GM19324 (cell line): ENCODE data around the gene SLC39A11.

Experiments
- ATAC-seq: cut with Tn5 transposase; IDR thresholded peaks from one replicate; pipeline ENCODE4 v1.9.1; 2021; ENCODE audit warnings: mild to moderate bottlenecking, moderate library complexity; ENCODE audit not compliant: unreplicated experiment, low FRiP score

Gene SLC39A11

DNA sequence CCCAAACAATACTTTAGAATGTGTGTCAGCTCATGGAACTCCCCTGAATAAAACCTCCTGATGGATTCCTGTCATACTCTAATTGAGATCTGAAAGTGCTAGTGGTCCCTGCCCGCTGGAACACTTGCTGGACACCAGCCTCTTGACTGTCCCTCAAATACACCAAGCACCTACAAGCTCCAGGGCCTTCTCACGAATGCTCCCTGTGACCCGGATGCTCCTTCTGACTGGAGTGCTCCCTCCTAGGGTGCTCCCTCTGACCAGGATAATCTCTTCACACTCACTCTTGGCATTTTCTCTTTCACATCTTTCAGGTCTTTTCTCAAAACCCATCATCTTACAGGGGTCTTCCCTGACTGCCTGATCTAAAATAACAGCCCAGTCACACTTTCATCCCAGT is 205.9 kb downstream of the SLC39A11 start:
- ATAC-seq: no peak

DNA sequence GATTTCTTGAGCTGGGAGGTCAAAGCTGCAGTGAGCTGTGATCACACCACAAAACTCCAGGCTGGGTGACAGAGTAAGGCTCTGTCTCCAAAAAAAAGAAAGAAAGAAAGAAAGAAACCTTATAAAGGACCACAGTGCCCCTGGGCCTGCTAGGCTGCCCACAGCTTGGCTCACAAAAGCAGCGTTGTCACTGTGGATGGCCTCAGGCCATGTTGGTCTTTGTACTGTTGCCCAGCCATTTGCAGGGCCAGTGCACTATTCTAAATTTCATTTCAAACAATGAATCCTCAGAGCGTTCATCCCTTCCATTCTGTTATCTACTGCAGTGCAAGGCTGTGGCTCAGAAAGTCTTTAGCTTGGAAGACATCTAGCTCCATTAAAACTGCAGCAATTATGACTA is 208.4 kb downstream of the SLC39A11 start:
- no peak for ATAC-seq

DNA sequence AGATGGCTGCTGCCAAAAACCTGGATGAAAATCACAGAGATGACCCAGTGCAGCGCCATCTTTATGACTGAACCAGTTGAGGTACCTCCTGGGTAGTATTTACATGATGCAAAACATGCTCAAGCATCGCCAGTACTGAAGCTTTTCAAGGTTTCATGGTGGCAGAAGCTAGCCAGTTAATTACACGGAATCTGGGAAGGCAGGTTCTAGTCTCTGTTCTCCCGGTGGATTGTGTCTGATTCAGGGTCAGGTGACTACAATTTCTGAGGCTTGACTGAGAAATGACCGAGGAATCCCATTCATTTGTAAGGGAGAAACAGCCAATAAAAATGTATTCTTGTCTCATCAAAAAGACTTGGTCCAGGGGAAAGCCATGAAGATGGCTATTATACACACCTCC is 209.1 kb downstream of the SLC39A11 start:
- no peak for ATAC-seq

DNA sequence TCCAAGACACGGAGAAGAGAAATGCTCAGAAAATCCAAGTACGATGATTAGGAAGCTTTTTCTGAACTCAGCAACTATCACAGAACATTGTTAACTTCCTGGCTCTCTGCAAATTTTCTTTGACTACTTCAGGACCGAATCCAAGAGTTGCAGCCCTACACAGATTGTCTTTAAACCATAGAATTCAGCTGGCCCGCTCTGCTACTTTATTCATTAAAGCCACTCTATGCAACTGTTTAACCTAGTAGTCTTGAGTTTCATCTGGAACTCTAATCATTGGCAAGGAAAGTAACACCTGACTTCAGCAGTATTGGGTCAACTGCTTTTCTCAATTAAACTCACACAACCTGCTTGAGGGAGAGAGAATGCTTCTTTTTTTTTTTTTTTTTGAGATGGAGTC is 210.1 kb downstream of the SLC39A11 start:
- no peak for ATAC-seq

DNA sequence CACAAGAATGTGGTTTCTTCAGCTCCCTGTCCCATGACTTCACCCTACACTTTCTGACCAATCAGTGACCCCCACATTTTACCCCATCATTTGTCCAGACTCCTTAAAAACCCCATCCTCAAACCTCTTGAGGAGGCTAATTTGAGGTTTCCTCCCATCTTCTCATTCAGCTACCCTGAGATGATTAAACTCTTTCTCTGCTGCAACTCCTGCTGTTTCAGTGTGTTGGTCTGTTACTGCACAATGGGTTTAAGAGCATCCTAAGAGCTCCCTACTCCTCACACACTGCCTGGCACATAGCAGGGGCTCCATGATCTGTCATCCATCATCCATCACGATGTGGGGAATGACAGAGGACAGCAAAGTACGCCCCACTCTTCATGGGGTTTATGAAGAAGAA is 212.6 kb downstream of the SLC39A11 start:
- no peak for ATAC-seq

DNA sequence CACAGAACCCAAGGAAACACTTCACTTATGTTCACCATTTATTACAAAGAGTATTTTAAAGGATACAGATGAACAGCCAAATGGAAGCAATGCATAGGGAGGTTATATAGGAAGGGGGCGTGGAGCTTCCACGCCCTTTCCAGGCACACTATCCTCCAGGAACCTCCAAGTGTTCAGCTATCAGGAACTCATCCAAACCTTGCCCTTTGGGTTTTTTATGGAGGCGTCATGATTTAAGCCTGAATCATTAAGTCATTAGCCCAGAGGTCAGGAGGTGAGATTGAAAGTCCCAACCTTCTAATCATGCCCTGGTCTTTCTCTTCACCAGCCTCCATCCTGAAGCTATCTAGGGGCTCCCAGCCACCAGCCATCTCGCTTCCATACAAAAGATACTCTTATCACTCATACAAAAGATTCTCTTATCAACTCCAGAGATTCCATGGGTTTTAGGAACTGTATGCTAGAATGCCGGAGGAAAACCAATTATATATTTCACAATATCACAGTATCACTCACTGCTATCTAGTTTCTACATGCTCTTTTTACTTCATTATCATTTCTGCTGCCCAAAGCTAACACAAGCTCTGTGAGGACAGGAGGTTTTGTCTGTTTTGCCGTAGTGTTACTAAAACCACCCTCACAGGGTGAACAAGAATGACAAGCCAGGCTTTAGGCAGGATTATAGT is 213.4 kb downstream of the SLC39A11 start:
- no peak for ATAC-seq

DNA sequence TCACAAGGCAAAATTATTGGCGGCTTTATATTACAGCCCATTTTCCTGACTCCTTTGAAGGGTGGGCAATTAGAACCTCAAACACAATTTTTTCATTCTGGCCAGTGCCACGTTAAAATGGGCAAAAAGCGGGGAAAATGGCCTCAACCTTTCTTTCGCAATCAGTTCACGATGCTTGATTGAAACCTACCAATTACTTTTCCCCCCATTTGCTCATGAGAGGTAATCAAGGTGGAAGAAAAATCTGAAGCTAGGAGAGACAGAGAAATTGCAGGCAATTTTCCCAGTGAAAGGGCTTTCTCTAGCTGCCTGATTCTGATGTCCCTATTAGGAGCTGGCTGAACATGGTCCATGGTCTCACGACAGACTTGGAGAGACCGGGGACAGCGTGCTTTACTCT is 215.1 kb downstream of the SLC39A11 start:
- ATAC-seq: no peak

DNA sequence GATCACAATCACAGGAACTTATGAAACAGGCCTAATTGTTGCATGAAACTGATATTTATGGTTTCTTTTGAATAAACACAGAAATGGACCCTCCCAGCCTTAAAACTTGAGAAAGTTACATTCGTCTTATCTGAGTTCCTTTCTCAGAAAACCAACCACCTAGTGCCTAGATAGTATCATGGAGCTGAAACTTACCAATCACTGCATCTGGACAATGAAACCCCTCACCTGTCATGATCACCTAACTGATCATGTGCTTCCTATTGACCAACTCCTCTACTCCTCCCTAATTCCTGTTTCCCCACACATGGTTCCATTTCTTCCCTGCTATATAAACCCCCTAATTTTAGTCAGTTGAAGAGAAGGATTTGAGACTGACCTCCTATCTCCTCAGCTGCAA is 216.1 kb downstream of the SLC39A11 start:
- no peak for ATAC-seq

DNA sequence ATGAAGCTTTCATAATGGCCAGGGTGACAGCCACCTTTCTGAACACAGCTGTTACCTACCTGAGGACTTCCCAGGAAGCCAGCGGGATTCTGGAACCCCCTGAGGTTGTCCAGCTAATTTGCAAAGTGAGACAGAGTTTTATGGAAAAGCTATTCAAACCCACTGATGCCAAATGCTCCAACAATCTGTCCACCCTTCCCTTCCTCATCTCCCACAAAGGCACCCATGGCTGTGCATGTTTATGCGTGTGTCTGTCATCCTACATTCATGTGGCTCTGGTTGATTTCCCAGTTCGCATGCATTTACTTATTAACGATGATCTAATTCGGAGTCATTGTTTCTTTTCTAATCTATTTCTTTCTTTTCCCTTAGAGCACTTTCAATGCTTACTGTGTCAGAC is 217.1 kb downstream of the SLC39A11 start:
- no peak for ATAC-seq

DNA sequence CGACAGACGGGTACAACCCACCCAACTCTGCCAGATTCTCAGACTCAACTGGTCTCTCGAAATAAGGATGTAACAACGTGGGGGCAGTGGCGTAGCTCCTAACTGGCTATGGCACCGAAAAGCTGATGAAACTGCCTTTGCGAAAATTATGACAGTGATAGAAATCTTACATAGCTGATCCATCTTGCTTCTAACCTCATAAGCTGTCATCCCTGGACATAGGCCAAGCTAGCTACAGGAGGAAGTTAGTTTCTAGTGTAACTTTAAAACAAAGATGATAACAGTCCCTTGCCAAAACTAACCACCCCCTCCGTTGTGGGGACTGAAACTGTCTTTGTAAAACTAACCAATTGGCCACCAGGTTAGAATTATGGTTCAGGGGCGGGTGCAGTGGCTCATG is 220.1 kb downstream of the SLC39A11 start:
- ATAC-seq: no peak

DNA sequence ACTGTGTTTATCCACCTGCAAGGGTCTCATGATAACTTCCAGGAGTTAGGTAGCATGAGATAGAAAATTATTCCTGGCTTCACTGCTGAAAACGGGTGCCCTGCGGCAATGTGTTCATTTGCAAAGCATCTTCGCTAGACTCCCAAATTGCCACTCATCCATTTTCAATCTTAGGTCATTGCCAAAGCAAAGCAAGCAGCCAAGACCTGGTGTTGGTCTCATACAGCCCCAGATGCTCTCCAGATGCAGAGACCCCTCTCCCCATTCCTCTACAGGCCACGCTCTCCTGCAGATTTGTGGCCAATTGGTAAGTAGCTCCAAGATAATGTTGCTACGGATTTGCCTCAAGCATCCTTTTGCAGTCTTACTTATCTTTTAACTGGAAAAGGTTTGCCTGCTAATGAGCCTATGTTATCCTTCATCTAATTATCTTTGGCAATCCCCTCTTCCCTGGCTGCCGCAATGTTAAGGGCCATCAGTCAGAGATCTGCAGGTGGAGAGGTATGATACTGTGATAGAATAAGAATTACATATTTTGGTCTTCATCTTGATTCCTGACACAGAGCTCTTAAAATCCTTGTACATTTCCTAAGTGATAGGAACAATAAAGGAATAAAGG is 222.0 kb downstream of the SLC39A11 start:
- no peak for ATAC-seq

DNA sequence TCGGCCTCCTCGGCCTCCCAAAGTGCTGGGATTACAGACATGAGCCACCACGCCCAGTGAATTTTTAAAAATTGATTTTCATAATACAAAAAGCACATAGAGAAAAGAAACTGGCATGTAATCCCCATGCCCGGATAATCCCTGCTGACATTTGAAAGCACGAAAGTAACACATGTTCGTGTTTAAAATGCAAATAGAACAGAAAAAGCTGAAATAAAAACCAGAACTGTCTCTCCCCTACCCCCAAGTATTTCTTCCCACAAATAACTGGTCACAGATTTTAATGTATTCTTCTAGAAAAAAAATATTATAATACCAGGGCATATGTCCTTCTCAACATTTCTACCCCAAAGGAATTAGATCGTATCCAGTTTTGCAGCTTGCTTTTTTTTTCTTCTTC is 222.9 kb downstream of the SLC39A11 start:
- ATAC-seq: no peak

DNA sequence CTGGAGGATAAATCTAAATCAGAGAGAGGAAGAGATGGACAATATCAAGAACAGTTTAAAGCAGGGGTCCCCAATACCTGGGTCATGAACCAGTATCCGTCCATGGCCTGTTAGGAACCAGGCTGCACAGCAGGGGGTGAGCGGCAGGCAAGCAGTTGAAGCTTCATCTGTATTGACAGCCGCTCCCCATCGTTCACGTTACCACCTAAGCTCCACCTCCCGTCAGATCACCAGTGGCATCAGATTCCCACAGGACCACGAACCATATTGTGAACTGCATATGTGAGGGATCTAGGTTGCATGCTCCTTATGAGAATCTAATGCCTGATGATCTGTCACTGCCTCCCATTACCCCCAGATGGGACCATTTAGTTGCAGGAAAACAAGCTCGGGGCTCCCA is 226.5 kb downstream of the SLC39A11 start:
- ATAC-seq: no peak

DNA sequence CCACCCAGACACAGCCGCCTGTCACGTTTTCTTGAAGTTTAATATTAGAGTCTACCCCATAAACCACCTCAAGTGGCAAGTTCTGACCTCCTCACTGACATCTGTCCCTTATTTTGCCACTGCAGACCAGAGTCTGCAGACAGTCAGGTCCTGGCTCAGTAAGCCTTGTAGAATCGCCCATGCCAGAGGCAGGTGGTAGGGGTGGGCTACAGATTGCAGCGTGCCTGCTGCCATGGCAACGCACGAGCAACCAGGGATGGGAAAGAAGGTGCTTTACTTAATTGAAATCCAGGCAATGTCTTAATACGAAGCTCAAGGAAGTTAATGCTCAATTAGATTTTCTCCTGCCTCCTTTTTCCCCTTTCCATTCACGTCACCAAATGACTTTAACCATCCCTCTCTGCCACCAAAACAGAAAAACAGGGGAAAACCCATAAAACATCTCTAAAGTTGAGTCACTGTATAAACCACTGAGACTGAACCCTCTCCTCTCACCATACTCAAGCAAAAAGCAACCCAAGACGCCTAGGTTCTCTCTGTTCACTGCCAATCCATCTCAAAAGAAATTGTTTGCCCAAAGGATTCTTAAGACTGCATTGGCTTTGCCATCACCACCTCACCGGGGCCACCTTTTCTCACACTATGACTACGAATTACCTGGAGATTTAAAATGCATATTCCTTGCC is 228.8 kb downstream of the SLC39A11 start:
- no peak for ATAC-seq

DNA sequence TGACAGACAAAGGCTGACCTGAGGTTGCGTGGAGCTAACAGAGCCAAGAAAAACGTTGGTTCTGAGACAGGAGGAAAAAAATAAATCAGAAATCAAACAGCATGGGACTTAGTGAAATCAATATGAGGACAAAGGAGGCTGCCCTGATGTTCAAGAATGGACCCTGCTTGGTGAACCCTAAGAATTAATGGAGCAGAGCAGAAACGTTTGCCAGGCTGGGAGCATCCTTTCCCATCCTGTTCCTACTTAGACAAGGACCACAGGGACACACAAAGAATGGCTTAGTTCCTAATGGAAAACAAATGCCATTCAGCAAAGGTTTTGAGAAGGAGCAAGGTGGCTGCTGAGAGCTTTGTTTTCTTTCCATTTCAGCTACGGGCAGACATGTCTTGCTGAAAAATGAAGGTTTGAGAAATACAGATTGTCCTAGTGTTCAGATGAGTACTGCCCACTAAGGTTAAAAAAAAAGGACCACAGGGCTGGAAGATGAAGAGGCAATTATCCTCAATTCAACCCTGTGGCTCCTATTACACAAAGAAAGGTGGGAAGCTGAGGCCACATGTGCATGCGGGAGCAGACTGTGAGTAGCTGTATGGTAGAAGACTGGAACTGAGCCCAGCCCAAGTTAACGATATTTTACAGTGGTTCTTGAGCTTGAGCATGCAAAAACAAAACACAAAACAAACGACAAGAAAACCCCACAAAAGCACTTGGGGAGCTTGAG is 230.1 kb downstream of the SLC39A11 start:
- ATAC-seq: no peak

DNA sequence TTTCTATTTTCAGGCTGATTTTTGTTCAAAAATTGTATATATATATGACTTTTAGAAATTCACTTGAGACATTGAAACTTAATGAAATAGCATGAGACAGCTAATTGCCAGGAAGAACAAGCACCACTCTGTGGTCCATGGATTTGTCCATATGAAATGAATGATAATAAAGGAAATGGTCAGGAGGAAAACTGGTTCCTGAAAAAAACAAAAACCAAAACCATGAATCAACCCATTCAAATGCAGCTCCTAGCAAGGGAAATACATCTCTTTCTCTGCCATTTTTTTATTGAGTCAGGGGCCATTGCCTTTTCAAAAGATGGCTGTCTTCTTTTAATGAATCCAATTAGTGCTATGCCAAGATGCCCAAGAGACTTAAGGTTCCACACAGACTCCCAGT is 230.7 kb downstream of the SLC39A11 start:
- no peak for ATAC-seq

DNA sequence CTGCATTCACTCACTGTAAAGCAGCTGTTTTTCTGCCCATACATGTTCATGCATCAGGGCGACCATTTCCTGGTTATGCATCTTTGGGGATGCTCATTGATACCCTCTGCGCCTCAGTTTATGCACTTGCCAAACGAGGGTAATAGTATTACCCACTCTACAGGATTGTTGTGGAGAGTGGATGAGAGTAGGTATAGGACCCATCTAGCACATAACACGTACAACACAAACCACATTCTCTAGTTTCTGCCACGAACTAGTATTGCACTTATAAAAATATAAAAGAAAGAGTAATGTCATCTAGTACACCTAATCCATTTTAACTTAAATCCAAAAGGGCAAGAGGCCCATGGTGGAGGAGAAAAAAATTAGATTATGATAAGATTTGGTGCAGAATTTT is 231.7 kb downstream of the SLC39A11 start:
- ATAC-seq: no peak

DNA sequence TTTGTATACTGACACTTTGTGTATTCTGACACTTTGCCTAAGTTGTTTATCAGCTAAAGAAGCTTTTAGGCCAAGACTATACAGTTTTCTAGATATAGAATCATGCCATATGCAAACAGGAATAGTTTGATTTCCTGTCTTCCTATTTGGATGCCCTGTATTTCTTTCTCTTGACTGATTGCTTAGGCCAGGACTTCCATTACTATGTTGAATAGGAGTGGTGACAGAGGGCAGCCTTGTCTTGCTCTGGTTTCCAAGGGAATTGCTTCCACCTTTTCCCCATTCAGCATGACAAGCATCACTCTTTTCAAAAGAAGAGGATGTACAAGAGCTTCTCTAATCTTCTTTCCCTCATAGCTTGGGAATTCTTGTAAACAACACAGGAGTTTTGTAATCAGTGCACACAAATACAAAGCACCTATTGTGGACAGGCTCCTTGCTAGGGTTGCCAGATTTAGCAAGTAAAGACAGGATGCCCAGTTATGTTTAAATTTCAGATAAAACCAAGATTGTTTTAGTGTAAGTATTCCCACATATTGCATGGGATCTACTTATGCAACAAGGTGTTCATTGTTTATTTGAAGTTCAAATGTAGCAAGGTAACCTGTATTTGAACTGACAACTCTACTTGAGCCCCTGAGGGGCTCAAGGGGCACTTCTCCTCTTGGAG is 233.5 kb downstream of the SLC39A11 start:
- no peak for ATAC-seq

DNA sequence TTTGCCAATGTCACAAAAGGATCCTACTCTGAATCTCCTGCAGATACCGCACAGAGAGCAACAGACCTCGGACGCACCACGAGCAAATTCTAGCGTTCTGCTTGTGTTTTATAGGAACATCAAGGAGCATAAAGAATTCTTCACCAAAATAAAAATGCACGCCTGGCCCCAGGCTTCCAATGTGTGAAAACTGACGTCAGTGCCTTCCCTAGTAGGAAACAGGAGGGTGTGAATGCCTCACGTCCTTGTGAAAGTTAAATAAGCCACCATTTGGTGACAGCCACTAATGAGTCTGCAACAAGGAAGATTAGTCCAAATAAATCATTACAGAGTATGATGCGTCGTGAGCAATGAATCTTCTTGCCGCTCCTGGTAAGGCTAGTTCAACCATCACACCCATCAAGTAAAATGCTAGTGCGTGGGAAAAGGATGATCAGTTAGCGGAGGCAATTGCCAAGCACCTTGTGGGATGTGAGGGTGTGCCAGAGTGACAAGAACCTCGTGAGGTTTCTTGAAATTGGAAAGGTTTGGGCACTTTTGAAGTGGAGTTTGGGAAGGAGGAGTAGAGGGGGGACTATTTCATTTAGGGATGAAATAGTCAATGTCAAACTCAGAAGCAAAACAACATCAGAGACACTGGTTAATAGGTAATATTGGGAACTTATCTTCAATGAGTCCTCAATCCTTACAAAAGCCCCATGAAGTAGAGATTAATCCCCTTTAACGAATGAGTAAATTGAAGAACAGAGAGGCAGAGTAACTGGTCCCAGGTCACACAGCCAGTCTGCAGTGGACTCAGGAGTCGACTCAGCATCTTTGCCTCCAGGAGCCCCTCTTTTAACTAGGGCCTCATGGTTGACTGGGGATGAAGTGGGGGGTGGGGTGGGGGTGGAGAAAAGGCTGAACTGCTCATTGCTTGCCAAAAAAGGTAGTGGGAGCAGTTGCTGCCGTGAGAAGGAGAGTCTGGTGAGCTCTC is 238.8 kb downstream of the SLC39A11 start:
- ATAC-seq: no peak
